HG03571 (cell line): ENCODE data around the gene ATP5PD.
"Not testable (repeated sequence)": the region's sequence is repeated elsewhere in the genome, so short reads cannot be mapped to it uniquely, and the experiment has no call there.

Source experiments
- ATAC-seq: cut with Tn5 transposase; IDR thresholded peaks from one replicate; pipeline ENCODE4 v1.9.1; 2021; ENCODE audit not compliant: unreplicated experiment

Gene ATP5PD

DNA sequence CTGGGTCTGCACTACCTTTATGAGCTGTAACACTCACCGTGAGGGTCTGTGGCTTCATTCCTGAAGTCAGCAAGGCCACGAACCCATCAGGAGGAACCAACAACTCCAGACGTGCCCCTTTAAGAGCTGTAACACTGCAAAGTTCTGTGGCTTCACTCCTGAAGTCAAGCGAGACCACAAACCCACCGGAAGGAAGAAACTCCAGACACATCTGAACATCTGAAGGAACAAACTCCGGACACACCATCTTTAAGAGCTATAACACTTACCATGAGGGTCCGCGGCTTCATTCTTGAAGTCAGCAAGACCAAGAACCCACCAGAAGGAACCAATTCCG is 21.4 kb downstream of the ATP5PD start:
- not testable (repeated sequence) for ATAC-seq

DNA sequence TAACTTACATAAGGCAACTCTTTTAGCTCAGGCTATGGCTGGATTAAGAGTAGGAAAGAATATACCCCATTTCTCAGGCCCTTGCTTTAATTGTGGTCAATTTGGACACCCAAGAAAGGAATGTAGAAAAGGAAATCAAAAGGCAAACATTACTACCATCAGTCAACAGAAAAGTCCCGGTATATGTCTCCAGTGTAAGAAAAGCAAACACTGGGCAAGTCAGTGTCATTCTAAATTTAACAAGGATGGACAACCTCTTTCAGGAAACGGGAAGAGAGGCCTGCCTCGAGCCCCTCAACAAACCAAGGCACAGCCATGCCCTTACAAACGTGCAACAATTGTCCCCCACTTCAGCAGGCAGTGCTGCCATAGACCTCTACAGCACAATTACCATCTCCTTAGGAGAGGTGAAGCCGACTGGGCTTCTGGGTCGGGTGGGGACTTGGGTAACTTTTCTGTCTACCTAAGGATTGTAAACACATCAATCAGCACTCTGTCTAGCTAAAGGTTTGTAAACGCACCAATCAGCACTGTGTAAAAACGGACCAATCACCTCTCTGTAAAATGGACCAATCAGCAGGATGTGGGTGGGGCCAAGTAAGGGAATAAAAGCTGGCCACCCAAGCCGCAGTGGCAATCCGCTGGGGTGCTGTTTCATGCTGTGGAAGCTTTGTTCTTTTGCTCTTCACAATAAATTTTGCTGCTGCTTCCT is 21.9 kb downstream of the ATP5PD start:
- ATAC-seq: no peak

DNA sequence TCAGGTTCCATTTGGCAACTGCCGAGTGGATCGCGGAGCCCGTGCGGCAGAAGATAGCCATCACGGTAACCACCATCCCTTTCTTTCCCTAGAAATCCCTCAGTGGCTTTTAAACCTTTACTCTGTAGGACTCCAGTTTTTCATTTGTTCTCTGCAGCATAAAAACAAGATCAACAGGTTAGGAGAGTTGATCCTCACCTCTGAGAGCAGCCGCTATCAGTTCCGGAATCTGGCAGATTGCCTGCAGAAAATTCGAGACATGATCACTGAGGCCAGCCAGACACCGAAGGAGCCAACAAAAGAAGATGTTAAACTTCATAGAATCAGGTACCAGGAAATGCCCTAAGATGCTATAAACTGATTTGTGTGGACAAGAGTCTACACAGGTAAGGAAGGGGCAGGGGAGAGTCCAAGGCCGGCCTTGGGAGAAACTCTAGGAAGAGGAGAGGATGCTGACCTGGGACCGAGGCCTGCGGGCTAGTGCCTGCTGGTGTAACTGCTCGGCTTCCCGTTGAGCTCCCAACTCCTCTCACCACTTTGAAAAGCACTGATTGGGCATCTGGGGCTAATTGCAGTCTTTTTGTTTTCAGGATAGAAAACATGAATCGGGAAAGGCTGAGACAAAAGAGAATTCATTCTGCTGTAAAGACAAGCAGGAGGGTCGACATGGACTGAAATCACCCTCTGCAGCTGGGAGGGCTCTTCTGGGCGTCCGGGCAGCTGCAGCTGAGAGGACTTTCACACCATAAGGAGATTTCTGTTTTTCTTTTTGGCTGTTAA is 26.2 kb downstream of the ATP5PD start:
- no peak for ATAC-seq

DNA sequence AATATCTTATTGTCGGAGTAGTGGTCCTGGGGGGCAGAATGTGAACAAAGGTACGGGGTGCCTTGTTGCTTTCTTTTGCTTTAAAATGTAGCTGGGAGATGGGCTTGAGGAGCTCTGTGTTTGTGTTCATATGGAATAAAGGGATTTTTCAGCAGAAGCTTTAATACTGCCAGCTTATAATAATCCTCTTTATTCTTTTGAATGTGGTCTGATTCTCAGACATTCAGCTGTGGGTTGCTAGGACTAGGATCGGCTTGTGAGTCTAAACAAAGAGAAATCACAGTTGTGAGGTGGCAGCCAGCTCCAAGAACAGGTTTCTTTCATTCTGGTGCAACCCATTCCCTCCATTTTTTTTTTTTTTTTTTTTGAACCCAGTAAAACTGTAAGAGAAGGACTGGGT is 27.1 kb downstream of the ATP5PD start:
- no peak for ATAC-seq

DNA sequence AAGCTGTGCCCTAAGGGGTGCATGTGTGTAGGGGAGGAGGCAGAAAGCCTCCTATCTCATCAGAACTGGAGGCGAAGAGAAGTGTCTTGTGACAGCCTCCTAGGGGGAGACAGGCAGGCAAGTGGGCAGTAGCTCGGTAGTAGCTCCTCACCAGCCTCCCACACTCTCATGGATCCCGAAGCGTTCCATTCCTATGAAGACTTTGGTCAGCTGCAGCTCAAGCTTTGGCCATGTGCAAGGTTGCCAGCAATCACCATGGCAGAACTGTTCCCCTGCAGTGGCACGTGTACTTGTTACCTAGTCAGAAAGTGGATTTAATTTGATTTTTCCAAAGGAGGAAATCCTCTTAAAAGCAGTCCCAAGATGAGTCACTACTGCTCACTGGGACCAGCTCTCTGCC is 27.6 kb downstream of the ATP5PD start:
- no peak for ATAC-seq

DNA sequence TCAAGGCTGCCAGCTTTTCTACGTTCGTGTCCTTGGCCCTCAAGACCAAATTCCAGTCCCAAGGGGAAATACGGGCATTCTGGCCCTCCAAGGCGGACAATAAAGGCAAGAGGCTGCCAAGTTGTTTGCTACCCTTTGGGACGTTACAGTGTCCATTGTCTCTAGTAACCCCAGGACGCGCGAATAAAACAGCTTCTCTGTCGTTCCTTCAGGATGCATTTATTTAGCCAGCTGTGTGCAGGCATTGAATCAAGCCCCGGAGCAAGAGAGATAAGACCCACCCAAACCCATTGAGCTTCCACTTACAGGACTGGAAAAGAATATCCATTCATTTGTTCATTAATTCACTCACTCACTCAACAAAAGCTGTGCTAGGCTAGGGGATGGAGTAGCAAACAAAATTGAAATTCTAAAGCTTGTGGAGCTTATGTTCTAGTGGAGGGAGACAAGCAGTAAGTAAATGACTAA is 33.6 kb downstream of the ATP5PD start:
- ATAC-seq: no peak

DNA sequence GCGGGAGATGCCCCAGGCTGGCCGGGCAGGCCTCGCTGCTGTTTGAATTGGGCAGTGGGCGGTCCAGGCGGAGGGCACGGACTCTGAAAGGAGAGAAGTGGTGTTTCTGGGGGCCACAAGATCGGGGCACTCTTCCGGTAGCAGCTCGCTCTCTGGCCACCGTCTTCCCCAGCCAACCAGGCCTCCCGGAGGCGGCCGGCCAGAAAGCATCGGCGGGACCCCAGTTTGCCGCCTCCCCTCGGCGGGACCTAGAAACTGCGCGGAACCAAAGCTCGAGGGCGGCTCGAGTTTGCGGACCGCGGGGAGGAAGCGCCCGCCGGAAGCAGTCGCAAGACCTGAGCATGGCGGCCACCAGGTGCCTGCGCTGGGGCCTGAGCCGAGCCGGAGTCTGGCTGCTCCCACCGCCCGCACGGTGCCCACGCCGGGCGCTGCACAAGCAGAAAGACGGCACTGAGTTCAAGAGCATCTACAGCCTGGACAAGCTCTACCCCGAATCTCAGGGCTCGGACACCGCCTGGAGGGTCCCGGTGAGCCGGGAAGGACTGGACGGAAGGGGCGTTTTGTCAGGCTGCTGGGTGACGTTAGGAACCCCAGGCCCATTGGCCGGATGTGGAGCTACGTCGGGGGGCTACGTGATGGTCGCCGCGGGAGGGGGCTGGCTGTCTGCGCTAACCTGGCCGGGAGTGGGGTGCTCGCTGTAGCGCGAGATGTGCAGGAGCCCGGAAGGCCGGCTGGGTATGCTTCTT is 34.2 kb downstream of the ATP5PD start, which contains the start of gene MRPL58:
MRPL58 (plus strand) TSS at position 325 of the 746 bp plus-strand sequence; CDS start at position 342, 17 bp downstream.
- ATAC-seq: peak; percentile 91

DNA sequence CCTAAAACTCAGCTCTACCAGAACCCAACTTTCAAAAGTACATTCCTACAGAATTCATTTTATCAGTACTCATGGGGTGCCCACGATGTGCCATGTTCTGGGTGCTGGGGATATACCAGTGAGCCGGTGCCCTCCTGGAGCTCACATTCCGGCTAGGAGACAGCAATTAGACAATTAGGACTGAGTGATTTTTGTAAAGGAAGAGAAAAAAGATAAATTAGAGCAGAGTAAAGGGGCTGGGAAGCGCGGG is 34.7 kb downstream of the ATP5PD start:
- ATAC-seq: no peak

DNA sequence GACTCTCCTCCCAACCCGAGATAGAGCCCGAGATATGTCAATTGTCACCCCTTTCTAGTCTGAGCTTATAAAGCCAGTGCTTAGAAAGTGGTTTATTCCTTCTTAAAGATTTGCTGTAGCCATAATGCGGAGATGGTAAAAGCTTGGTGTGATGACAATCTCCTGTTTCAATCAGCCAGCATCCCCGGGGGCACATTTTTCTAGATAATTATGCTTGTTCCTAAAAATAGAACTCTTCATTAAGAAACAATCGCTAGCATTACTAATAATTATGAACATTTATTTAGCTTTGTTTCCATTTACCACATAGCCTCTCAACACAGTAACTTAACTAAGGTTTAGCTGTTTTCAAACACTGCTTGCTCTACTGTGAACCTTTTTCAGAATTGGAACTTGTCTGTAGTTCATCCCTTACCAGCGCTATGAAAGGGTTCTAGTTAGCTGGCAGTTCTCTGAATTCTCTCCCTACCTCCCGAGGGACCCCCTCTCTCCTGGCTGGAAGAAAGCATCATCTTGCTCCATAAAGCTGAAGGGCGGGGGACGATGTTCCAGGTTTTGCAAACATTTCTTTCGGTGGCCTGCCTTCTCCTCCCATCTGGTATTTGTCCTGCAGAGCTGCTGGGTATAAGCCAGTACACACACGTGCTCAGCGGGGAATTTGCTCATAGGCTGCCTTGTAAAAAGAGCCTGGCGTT is 35.2 kb downstream of the ATP5PD start:
- no peak for ATAC-seq

DNA sequence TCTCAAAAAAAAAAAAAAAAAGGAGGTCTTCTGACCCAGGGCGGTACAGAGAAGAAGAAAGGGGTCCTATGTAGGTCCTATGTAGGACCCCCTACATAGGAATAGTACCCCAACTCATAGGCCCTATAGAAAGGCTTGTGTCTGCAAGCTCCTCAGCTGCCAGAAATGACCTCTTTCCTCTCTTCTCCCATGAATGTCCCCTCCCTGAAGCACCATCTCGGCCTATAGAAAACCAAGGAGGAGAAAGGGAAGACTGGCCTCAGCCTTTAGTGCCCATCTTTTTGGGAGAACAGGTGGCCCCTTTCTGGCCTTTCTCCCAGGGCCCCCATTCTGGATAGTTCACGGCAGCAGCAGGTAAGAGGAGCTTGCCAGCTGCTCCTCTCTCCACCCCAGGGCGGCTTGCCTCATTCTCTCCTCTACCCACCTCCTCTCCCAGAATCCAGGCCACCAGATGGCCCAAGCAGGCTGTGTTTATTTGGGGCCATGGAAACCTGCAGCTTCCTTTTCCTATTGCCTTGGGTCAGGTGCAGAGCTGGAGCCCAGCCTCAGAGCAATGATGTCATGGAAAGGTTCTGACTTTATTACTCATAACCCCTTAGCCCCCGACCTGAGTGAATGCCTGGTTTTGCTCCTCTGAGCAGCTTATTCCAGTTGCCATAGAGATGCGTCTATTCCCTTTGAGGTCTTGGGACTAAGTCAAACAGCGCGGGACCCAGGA is 35.9 kb downstream of the ATP5PD start:
- ATAC-seq: no peak

DNA sequence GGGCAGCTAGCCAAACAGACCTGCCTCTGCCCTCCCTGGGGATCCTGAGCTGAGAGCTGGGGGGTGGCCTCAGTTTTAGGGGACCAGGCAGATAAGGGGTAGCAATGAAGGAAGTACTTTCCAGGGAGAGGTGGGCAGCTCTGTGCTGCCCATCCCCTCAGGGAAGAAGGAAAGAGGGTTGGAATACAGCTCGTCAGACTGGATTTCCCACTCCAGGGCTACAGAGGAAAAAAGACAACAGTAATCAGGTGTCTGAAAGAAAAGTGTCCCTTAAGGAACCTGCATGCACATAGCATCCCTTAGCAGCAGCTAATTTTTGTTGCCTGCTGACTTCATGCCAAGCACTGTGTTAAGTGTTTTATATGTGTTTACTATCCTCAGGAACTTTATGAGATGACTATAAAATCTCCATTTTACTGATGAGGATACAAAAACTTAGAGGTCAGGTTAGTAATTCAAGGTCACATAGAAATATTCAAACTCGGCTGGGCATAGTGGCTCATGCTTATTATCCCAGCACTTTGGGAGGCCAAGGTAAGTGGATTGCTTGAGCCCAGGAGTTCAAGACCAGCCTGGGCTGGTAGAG is 37.5 kb downstream of the ATP5PD start:
- no peak for ATAC-seq

DNA sequence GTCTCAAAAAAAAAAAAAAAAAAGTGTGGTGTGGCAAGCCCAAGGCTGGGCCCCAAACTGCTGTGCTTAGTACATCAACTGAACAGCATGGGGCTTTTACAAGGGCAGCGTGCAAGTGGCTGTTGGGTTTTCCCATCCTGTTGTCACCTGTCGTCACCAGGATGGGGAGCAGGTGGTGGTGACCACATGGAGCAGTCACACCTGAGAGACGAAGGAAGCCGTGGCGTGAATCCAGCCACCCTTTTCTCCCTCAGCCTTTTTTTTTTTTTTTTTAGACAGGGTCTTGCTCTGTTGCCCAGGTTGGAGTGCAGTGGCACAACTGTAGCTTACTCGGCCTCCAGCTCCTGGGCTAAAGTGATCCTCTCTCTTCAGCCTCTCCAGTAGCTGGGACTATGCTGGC is 38.4 kb downstream of the ATP5PD start:
- ATAC-seq: no peak

DNA sequence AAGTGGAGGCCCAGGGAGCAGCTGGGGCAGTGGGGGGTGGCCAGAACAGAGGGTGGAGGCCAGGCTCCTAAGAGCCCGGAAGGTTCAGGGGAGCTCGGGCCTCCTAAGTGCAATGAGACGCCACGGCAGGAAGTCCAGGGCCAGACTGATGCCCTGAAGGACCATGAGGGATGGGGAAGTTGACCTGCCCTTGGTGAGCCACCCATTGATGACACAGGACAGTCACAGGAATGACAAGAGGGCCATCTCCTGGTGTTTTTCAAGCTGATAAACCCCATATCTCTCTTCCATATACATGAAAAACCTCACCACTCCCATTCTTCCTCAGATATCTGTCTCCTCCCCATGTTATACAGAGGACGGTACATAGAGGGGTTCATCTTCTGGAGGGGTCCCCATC is 40.1 kb downstream of the ATP5PD start:
- no peak for ATAC-seq

DNA sequence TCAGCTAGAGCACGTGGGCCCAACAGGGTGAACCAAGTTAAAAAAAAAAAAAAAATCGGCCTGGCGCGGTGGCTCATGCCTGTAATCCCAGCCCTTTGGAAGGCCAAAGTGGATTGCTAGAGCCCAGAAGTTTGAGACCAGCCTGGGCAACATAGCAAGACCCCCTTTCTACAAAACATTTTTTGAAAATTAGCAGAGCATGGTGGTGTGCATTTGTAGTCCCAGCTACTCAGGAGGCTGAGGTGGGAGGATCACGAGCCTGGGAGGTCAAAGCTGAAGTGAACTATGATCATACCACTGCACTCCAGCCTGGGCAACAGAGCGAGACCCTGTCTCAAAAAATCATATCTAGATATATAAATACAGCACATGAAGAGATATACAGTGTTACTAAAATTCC is 40.7 kb downstream of the ATP5PD start:
- ATAC-seq: not testable (repeated sequence)

DNA sequence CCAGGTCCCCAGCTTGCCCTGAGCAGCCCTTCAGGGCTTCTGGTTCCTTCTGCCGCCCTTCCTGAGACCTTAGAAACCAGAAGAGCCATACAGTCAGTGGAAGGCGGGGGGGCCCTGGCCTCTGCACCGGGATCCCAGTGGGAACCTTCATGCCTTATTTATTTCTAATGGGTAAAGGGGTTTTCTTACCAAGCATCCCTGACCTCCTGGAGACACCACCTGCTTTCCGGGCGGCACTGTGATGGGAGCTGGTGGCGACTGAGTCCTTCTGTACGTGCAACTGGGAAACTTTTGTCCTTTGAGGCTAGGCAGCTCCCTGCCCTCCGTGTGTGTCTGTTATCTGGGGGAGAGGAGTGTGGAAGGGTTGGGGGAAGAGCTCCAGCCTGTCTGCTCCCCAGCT is 41.5 kb downstream of the ATP5PD start:
- no peak for ATAC-seq

DNA sequence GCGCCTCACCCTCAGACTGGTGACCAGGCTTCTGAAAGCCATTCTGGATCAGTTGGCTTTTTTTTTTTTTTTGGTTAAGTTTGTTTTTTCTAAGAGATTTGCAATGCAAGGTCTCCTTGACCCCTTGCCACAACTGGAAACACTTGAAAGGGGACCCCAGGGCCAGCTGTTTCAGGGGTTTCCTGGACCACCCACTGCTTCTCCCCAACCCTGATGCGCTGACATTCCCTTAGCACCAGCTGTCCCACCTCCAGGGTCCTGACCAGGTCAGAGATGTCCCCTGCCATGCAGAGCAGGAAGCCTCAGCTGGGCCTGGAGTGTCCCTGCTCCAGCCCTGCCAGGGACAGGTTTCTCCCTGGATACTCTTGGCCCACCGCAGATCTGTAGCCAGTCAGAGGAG is 42.4 kb downstream of the ATP5PD start:
- no peak for ATAC-seq

DNA sequence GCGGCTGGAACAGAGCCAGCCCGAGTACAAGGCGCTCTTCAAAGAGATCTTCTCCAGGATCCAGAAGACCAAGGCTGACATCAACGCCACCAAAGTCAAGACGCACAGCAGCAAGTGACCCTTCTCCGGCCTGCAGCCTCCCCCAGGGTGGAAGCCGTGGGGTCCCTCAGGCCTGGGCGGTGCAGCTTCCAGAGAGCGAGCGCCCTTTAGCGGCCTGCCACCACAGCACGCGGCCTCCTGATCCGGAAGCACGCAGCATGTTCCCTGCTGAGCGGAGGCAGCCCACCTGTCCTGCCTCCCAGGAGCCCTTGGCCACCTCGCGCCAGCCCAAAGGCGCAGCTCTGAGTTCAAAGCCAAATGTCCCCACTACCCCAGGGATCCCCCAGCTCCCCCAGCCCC is 42.8 kb downstream of the ATP5PD start:
- no peak for ATAC-seq

DNA sequence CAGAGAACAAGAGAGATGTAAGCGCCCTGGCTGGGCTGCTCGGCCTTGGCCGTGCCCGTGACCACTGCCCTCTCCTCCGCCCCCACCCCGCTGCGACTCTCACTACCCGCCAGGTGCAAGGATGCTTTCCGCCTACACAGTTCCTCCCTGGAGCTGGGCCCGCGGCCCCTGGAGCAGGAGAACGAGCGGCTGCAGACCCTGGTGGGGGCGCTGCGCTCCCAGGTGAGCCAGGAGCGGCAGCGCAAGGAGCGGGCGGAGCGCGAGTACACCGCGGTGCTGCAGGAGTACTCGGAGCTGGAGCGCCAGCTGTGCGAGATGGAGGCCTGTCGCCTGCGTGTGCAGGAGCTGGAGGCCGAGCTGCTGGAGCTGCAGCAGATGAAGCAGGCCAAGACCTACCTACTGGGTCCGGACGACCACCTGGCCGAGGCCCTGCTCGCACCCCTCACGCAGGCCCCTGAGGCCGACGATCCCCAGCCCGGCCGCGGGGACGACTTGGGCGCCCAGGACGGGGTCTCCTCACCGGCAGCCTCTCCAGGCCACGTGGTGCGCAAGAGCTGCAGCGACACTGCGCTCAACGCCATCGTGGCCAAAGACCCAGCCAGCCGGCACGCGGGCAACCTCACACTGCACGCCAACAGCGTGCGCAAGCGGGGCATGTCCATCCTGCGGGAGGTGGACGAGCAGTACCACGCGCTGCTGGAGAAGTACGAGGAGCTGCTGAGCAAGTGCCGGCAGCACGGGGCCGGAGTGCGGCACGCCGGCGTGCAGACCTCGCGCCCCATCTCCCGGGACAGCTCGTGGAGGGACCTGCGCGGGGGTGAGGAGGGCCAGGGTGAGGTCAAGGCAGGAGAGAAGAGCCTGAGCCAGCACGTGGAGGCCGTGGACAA is 43.5 kb downstream of the ATP5PD start:
- ATAC-seq: no peak
